Neural progenitor cell (in vitro differentiated cells): ENCODE data around the gene CDCA7.

Experiments
- EZH2 ChIP-seq: fragments of 200-600 bp; sonication (generic); IDR thresholded peaks from 2 replicates; pipeline ENCODE4 v1.6.1; 2017; ENCODE audit warnings: antibody characterized with exemption, mild to moderate bottlenecking, moderate library complexity
- EZH2phosphoT487 ChIP-seq: fragments of 200-600 bp; sonication (generic); IDR thresholded peaks from 2 replicates; pipeline ENCODE4 v1.6.1; 2017; ENCODE audit warnings: antibody characterized with exemption
- TF ChIP-seq, protein P1 (sequence below): fragments of 200-600 bp; sonication (generic); IDR thresholded peaks from 2 replicates; pipeline ENCODE4 v1.5.1; 2017; ENCODE audit warnings: antibody characterized with exemption, mild to moderate bottlenecking

- TF ChIP-seq, protein P1, sequence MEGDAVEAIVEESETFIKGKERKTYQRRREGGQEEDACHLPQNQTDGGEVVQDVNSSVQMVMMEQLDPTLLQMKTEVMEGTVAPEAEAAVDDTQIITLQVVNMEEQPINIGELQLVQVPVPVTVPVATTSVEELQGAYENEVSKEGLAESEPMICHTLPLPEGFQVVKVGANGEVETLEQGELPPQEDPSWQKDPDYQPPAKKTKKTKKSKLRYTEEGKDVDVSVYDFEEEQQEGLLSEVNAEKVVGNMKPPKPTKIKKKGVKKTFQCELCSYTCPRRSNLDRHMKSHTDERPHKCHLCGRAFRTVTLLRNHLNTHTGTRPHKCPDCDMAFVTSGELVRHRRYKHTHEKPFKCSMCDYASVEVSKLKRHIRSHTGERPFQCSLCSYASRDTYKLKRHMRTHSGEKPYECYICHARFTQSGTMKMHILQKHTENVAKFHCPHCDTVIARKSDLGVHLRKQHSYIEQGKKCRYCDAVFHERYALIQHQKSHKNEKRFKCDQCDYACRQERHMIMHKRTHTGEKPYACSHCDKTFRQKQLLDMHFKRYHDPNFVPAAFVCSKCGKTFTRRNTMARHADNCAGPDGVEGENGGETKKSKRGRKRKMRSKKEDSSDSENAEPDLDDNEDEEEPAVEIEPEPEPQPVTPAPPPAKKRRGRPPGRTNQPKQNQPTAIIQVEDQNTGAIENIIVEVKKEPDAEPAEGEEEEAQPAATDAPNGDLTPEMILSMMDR: no peak
- TF ChIP-seq EZH2: no peak
- no peak for TF ChIP-seq EZH2phosphoT487
Observed at GRCh38 chr2:173326806-173327205, 27.9 kb upstream of the CDCA7 start.
